Thoracic aorta (tissue), 2 donors: ENCODE results near the gene TIMM29. TPM values are rescaled to one million over a fixed set of nuclear protein-coding genes. Genes with fewer than 3 reads are reported as not detected.
"Not testable (repeated sequence)": the region's sequence is repeated elsewhere in the genome, so short reads cannot be mapped to it uniquely, and the experiment has no call there.

Experiments used
- ATAC-seq: fragments of 150-250 bp; one replicate; pipeline ENCODE4 v1.8.0; 2017; ENCODE audit warnings: low read depth; ENCODE audit not compliant: insufficient number of reproducible peaks, low FRiP score
- DNase-seq: peaks from one replicate; pipeline ENCODE4 v3.0.0-alpha.2; 2020; ENCODE audit warnings: low spot score
- H3K27ac ChIP-seq, 2 donors: fragments of 200-600 bp; sonication (generic); 1 replicate in 1 of 2; 2 replicates in 1 of 2; pipeline ENCODE4 v1.5.1; 2016; ENCODE audit warnings: mild to moderate bottlenecking in 2 of 2, moderate library complexity in 2 of 2
- H3K27me3 ChIP-seq: fragments of 200-600 bp; sonication (generic); replicated peaks from 2 replicates; pipeline ENCODE4 v1.6.0; 2016; ENCODE audit warnings: mild to moderate bottlenecking; ENCODE audit not compliant: insufficient read depth
- H3K36me3 ChIP-seq: fragments of 200-600 bp; sonication (generic); one replicate; pipeline ENCODE4 v1.5.1; 2016
- H3K4me1 ChIP-seq, 2 donors: fragments of 200-600 bp; sonication (generic); 1 replicate in 1 of 2; 2 replicates in 1 of 2; pipeline versions ENCODE4 v1.5.1 to v1.6.0; 2016; ENCODE audit warnings: low read depth in 2 of 2, mild to moderate bottlenecking in 1 of 2; ENCODE audit not compliant: control insufficient read depth in 1 of 2
- H3K4me3 ChIP-seq: fragments of 200-600 bp; sonication (generic); 2 replicates; pipeline ENCODE4 v1.5.1; 2016; ENCODE audit warnings: mild to moderate bottlenecking
- H3K9me3 ChIP-seq: fragments of 200-600 bp; sonication (generic); 2 replicates; pipeline ENCODE4 v1.5.1; 2016
- total RNA-seq, 2 donors: library from RNA; depleted of rRNA; stranded (reverse); fragments of >200 nt; gene quantifications; one replicate each; pipeline versions ENCODE4 v1.1.0 to v1.2.3, GENCODE V29; 2016
- TF ChIP-seq, protein P1 (sequence below): fragments of 200-600 bp; sonication (generic); IDR thresholded peaks from one replicate; pipeline ENCODE4 v1.5.1; 2019; ENCODE audit warnings: antibody characterized with exemption

The TIMM29 gene
- total RNA-seq, 2 donors from 2014 or later: 33.3 to 34.8 TPM

DNA sequence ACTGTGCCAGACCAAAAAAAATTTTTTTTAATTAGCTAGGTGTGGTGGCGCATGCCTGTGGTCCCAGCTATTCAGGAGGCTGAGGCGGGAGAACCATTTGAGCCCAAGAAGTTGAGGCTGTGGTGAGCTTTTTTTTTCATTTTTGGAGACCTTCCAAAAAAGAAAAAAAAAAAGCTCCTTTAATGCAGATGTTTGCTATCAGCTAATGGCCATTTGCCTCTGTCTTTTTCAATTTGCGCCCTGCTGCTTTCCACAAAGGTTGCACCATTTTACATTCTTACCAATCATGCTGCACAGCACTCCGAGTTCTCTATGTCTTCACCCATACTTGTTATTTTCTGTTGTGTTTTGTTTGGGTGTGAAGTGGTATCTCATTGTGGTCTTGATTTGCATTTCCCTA lies 16.7 kb downstream of the TIMM29 start:
- no peaks in the 10 kb centered on the region for H3K27me3 ChIP-seq
- DNase-seq (no peak), ATAC-seq (no peak)
- no peak overlapping the region for H3K27ac ChIP-seq
- no peaks in the 10 kb centered on the region for H3K36me3 ChIP-seq
- H3K4me3 ChIP-seq: no peak overlapping the region
- H3K9me3 ChIP-seq: no peaks in the 10 kb centered on the region
- TF ChIP-seq, protein P1, sequence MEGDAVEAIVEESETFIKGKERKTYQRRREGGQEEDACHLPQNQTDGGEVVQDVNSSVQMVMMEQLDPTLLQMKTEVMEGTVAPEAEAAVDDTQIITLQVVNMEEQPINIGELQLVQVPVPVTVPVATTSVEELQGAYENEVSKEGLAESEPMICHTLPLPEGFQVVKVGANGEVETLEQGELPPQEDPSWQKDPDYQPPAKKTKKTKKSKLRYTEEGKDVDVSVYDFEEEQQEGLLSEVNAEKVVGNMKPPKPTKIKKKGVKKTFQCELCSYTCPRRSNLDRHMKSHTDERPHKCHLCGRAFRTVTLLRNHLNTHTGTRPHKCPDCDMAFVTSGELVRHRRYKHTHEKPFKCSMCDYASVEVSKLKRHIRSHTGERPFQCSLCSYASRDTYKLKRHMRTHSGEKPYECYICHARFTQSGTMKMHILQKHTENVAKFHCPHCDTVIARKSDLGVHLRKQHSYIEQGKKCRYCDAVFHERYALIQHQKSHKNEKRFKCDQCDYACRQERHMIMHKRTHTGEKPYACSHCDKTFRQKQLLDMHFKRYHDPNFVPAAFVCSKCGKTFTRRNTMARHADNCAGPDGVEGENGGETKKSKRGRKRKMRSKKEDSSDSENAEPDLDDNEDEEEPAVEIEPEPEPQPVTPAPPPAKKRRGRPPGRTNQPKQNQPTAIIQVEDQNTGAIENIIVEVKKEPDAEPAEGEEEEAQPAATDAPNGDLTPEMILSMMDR: no peak
- H3K4me1 ChIP-seq: peaks cover 0 to 5% of the 10 kb centered on the region in 2 donors

DNA sequence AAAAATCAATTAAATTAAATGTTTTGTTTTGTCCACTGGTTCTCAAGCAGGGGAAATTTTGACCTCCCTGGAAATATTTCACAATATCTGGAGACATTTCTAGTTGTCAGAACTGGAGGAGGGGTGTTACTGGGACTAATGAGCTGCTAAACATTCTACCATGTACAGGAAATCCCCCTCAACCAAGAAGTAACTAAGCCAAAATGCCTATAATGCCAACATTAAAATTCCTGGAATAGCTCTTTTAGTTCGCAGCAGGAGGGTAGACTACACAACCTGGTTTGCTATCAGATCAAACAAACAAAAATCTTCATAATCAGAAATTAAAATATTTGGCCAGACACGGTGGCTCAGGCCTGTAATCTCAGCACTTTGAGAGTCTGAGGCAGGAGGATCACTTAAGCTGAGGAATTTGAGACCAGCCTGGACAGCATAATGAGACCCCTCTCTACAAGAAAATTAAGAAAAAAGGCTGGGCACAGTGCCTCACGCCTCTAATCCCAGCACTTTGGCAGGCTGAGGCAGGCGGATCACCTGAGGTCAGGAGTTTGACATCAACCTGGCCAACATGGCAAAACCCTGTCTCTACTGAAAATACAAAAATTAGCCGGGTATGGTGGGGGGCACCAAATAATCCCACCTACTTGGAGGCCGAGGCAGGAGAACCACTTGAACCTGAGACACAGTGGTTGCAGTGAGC lies 18.5 kb downstream of the TIMM29 start:
- Histone ChIP-seq H3K4me3 (no peak overlapping the region), H3K36me3 (no peaks in the 10 kb centered on the region), H3K9me3 (no peaks in the 10 kb centered on the region), H3K4me1 (peaks cover 0 to 5% of the 10 kb centered on the region in 2 donors), H3K27me3 (no peaks in the 10 kb centered on the region), H3K27ac (peak overlapping the region; percentile 64 to 77)
- DNase-seq (no peak), ATAC-seq (no peak)
- TF ChIP-seq, protein P1: no peak

DNA sequence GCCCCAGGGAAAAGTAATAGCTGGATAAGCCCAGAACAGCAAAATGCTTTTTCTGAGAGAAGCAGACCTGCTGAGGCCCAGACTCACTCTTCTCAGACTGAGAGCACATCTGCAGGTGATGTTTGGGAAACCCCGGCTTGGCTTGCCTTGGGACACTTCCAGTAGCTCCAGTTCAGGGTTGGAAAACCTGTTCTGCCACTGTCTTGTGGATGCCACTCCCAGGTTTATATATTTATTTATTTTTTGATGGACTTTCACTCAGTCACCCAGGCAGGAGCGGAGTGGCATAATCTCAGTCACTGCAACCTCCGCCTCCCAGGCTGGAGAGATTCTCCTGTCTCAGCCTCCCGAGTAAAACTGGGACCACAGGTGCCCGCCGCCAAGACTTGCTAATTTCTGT lies 24.2 kb downstream of the TIMM29 start:
- H3K27ac ChIP-seq: no peak overlapping the region
- H3K27me3 ChIP-seq: no peaks in the 10 kb centered on the region
- ATAC-seq: no peak
- no peaks in the 10 kb centered on the region for H3K36me3 ChIP-seq
- no peaks in the 10 kb centered on the region for H3K4me1 ChIP-seq
- no peaks in the 10 kb centered on the region for H3K9me3 ChIP-seq
- no peak overlapping the region for H3K4me3 ChIP-seq
- TF ChIP-seq, protein P1: no peak
- no peak for DNase-seq

DNA sequence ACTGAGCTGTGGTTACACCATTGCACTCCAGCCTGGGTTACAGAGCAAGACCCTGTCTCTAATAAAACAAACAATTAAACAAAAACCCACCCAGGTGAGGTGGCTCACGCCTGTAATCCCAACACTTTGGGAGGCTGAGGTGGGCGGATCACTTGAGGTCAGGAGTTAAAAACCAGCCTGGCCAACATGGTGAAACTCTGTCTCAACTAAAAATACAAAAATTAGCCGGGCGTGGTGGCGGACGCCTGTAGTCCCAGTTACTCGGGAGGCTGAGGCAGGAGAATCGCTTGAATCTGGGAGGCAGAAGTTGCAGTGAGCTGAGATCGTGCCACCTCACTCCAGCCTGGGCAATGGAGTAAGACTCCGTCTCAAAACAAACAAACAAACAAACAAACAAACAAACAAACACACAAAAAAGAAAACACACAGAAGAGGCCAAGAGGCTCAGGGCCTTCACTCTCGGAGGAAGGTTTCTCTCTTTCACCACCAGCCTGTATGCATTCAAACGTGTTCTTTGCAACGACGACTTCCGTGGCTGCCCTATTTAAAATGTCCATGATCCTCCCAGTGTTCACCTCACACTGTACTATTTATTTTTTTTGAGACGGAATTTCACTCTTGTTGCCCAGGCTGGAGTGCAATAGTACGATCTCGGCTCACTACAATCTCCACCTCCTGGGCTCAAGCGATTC lies 30.8 kb downstream of the TIMM29 start:
- not testable (repeated sequence) for ATAC-seq, H3K9me3 ChIP-seq, DNase-seq, H3K27me3 ChIP-seq, H3K36me3 ChIP-seq
- Histone ChIP-seq H3K4me1 (peaks cover 8 to 27% of the 10 kb centered on the region in 2 donors), H3K27ac (peak overlapping the region in 1 of 2 donors; percentile 83), H3K4me3 (peak overlapping the region; percentile 87)

DNA sequence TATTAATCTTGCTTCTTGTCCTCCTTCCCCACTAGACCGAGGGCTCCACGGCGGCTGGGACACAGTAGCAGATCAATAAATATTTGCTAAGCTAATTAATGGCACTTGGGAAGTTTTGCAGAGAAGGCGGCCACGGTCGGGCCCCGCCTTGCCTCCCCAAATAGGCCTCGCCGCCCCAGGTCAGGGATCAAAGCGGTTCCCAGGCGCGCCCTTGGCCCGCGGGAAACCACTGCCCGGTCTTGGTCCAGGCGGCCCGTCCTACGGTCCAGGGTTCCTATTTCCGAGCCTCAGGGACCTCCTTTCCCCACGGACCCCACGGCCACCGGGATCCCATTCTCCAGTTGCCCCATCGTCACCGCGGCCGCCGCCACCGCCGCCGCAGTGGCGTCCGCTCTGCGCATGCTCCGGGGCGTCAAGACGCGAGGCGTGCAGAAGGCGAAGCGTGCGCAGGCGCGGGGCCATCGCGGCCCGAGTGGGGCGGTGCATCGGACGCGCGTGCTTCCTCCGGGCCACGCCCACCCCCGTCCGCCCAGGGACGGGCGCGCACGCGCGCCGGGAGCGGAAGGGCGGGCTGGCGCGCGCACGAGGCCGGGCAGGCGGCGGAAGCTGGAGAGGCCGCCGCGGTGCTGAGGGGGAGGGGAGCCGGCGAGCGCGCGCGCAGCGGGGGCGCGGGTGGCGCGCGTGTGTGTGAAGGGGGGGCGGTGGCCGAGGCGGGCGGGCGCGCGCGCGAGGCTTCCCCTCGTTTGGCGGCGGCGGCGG lies 31.9 kb downstream of the TIMM29 start, which contains the start of gene SMARCA4:
Gene SMARCA4, plus strand, starts transcription at position 717 of the 759 bp plus-strand sequence. CDS start 23,122 bp downstream, outside the sequence.
- peak; percentile 78 for ATAC-seq
- Histone ChIP-seq H3K36me3 (no peaks in the 10 kb centered on the region), H3K4me1 (peaks cover 8 to 27% of the 10 kb centered on the region in 2 donors), H3K4me3 (peak within 1 kb of the TSS; percentile 87), H3K9me3 (no peaks in the 10 kb centered on the region), H3K27me3 (no peaks in the 10 kb centered on the region), H3K27ac (peak within 1 kb of the TSS; percentile 83 to 95)
- TF ChIP-seq, protein P1: no peak
- DNase-seq: peak; percentile 75
